Immature natural killer cell (primary cell): Measurements from ENCODE around the gene TSPAN11. TPM values are rescaled to one million over a fixed set of nuclear protein-coding genes. Genes with fewer than 3 reads are reported as not detected.
"Not testable (repeated sequence)": the region's sequence is repeated elsewhere in the genome, so short reads cannot be mapped to it uniquely, and the experiment has no call there.

Source experiments
- DNase-seq, 3 donors: peaks; one replicate each; pipeline ENCODE4 v3.0.0; 2022; ENCODE audit warnings: mixed read lengths in 1 of 3
- H3K27ac Mint-ChIP-seq, 6 donors: one replicate each; pipeline ENCODE4 v1.8.0; 2020; ENCODE audit warnings: mixed read lengths in 6 of 6, mild to moderate bottlenecking in 5 of 6, inconsistent platforms in 4 of 6, moderate library complexity in 3 of 6
- H3K27me3 Mint-ChIP-seq, 3 donors: one replicate each; pipeline ENCODE4 v1.8.0; 2020 to 2021; ENCODE audit warnings: low read depth in 3 of 3, mild to moderate bottlenecking in 3 of 3, mixed read lengths in 3 of 3, moderate library complexity in 3 of 3, inconsistent platforms in 1 of 3
- H3K36me3 Mint-ChIP-seq, 3 donors: one replicate each; pipeline ENCODE4 v1.8.0; 2020; ENCODE audit warnings: mixed read lengths in 3 of 3, inconsistent platforms in 2 of 3, mild to moderate bottlenecking in 2 of 3
- H3K4me1 Mint-ChIP-seq, 2 donors: one replicate each; pipeline ENCODE4 v1.8.0; 2020; ENCODE audit warnings: inconsistent platforms in 2 of 2, mild to moderate bottlenecking in 2 of 2, mixed read lengths in 2 of 2, moderate library complexity in 1 of 2
- H3K4me3 Mint-ChIP-seq, 5 donors: one replicate each; pipeline ENCODE4 v1.8.0; 2020; ENCODE audit warnings: mild to moderate bottlenecking in 5 of 5, mixed read lengths in 5 of 5, inconsistent platforms in 3 of 5, moderate library complexity in 3 of 5
- H3K9me3 Mint-ChIP-seq, 6 donors: one replicate each; pipeline ENCODE4 v1.8.0; 2020; ENCODE audit warnings: mild to moderate bottlenecking in 6 of 6, mixed read lengths in 6 of 6, inconsistent platforms in 4 of 6, moderate library complexity in 3 of 6
- polyA plus RNA-seq, 3 donors: library from polyadenylated mRNA; unstranded; fragments of 300-500 nt; fragmentation: Illumina TruSeq; gene quantifications; one replicate each; pipeline ENCODE4 v1.2.3, GENCODE V29; 2021

The TSPAN11 gene
- not detected for polyA plus RNA-seq

- DNase-seq, result no peak
- H3K9me3 Mint-ChIP-seq, result no peaks in the 10 kb centered on the region
- peaks cover 3 to 24% (median 12%) of the 10 kb centered on the region in 3 donors for H3K27me3 Mint-ChIP-seq
- no peaks in the 10 kb centered on the region for H3K36me3 Mint-ChIP-seq
- peaks cover 0 to 2% of the 10 kb centered on the region in 2 donors for H3K4me1 Mint-ChIP-seq
- no peak within 1 kb of the TSS for H3K27ac Mint-ChIP-seq
- peak within 1 kb of the TSS in 1 of 5 donors; percentile 9 for H3K4me3 Mint-ChIP-seq
Measured at GRCh38 chr12:30926243-30927221, at the start of gene TSPAN11. TSPAN11 (plus strand) TSS chr12:30926748; CDS start chr12:30953992, 27,244 bp downstream.

GRCh38 chr12:30877105-30877875, 49.3 kb upstream of the TSPAN11 start:
- H3K4me1 Mint-ChIP-seq, result no peaks in the 10 kb centered on the region
- DNase-seq, result no peak
- no peaks in the 10 kb centered on the region for H3K9me3 Mint-ChIP-seq
- peaks cover 5 to 20% (median 7%) of the 10 kb centered on the region in 3 donors for H3K27me3 Mint-ChIP-seq
- H3K27ac Mint-ChIP-seq, result no peak overlapping the region
- no peaks in the 10 kb centered on the region for H3K36me3 Mint-ChIP-seq
- no peak overlapping the region for H3K4me3 Mint-ChIP-seq

- no peak for DNase-seq
Measured at GRCh38 chr12:30878024-30878423, 48.5 kb upstream of the TSPAN11 start.

GRCh38 chr12:30880061-30880460, 46.5 kb upstream of the TSPAN11 start:
- Mint-ChIP-seq H3K9me3 (peaks cover 0 to 4% (median 0%) of the 10 kb centered on the region in 6 donors), H3K27ac (no peak overlapping the region), H3K4me1 (no peaks in the 10 kb centered on the region), H3K27me3 (peaks cover 4 to 20% (median 5%) of the 10 kb centered on the region in 3 donors), H3K36me3 (no peaks in the 10 kb centered on the region), H3K4me3 (no peak overlapping the region)
- no peak for DNase-seq

More at GRCh38 chr12:30878024-30878423, 48.5 kb upstream of the TSPAN11 start:
- H3K4me3 Mint-ChIP-seq, result no peak overlapping the region
- H3K27ac Mint-ChIP-seq, result no peak overlapping the region
- H3K4me1 Mint-ChIP-seq, result no peaks in the 10 kb centered on the region
- no peaks in the 10 kb centered on the region for H3K9me3 Mint-ChIP-seq
- no peaks in the 10 kb centered on the region for H3K36me3 Mint-ChIP-seq
- peaks cover 5 to 20% (median 7%) of the 10 kb centered on the region in 3 donors for H3K27me3 Mint-ChIP-seq

GRCh38 chr12:30880813-30881212, 45.7 kb upstream of the TSPAN11 start:
- Mint-ChIP-seq H3K4me1 (no peaks in the 10 kb centered on the region), H3K9me3 (peaks cover 0 to 4% (median 0%) of the 10 kb centered on the region in 6 donors), H3K36me3 (no peaks in the 10 kb centered on the region), H3K27me3 (peaks cover 3 to 18% (median 5%) of the 10 kb centered on the region in 3 donors), H3K4me3 (no peak overlapping the region), H3K27ac (no peak overlapping the region)
- no peak for DNase-seq

GRCh38 chr12:30882706-30883105, 43.8 kb upstream of the TSPAN11 start:
- peaks cover 1 to 20% (median 14%) of the 10 kb centered on the region in 6 donors for H3K9me3 Mint-ChIP-seq
- H3K4me3 Mint-ChIP-seq, result no peak overlapping the region
- H3K36me3 Mint-ChIP-seq, result peaks cover 0 to 5% (median 0%) of the 10 kb centered on the region in 3 donors
- H3K27ac Mint-ChIP-seq, result no peak overlapping the region
- peaks cover 3 to 5% (median 5%) of the 10 kb centered on the region in 3 donors for H3K27me3 Mint-ChIP-seq
- H3K4me1 Mint-ChIP-seq, result no peaks in the 10 kb centered on the region
- no peak for DNase-seq

- Mint-ChIP-seq H3K36me3 (peaks cover 0 to 5% (median 0%) of the 10 kb centered on the region in 3 donors), H3K27me3 (peaks cover 2 to 5% (median 4%) of the 10 kb centered on the region in 3 donors), H3K27ac (no peak overlapping the region), H3K4me1 (no peaks in the 10 kb centered on the region), H3K9me3 (peaks cover 2 to 32% (median 18%) of the 10 kb centered on the region in 6 donors), H3K4me3 (no peak overlapping the region)
- no peak for DNase-seq
Measured at GRCh38 chr12:30884799-30885198, 41.7 kb upstream of the TSPAN11 start.

- DNase-seq, result no peak
- Mint-ChIP-seq H3K27ac (no peak overlapping the region), H3K4me3 (no peak overlapping the region), H3K4me1 (no peaks in the 10 kb centered on the region), H3K27me3 (peaks cover 1 to 7% (median 2%) of the 10 kb centered on the region in 3 donors), H3K9me3 (peaks cover 2 to 32% (median 18%) of the 10 kb centered on the region in 6 donors), H3K36me3 (peaks cover 0 to 5% (median 0%) of the 10 kb centered on the region in 3 donors)
Measured at GRCh38 chr12:30885321-30885720, 41.2 kb upstream of the TSPAN11 start.

- H3K4me3 Mint-ChIP-seq, result no peak overlapping the region
Measured at GRCh38 chr12:30887226-30887625, 39.3 kb upstream of the TSPAN11 start.

GRCh38 chr12:30888241-30888640, 38.3 kb upstream of the TSPAN11 start:
- Mint-ChIP-seq H3K27ac (no peak overlapping the region), H3K27me3 (peaks cover 0 to 6% (median 1%) of the 10 kb centered on the region in 3 donors), H3K4me3 (no peak overlapping the region), H3K4me1 (no peaks in the 10 kb centered on the region), H3K9me3 (peaks cover 5 to 32% (median 21%) of the 10 kb centered on the region in 6 donors), H3K36me3 (peaks cover 0 to 5% (median 0%) of the 10 kb centered on the region in 3 donors)
- DNase-seq, result no peak

More at GRCh38 chr12:30887226-30887625, 39.3 kb upstream of the TSPAN11 start:
- H3K9me3 Mint-ChIP-seq, result peaks cover 5 to 32% (median 20%) of the 10 kb centered on the region in 6 donors
- peaks cover 0 to 5% (median 0%) of the 10 kb centered on the region in 3 donors for H3K36me3 Mint-ChIP-seq
- peaks cover 0 to 4% (median 1%) of the 10 kb centered on the region in 3 donors for H3K27me3 Mint-ChIP-seq
- H3K27ac Mint-ChIP-seq, result no peak overlapping the region
- H3K4me1 Mint-ChIP-seq, result no peaks in the 10 kb centered on the region
- DNase-seq, result no peak

- H3K9me3 Mint-ChIP-seq, DNase-seq, H3K4me3 Mint-ChIP-seq, H3K27ac Mint-ChIP-seq, H3K4me1 Mint-ChIP-seq, H3K36me3 Mint-ChIP-seq, H3K27me3 Mint-ChIP-seq: not testable (repeated sequence)
Measured at GRCh38 chr12:30894531-30894930, 32.0 kb upstream of the TSPAN11 start.

- H3K9me3 Mint-ChIP-seq, result peaks cover 0 to 4% (median 0%) of the 10 kb centered on the region in 6 donors
- DNase-seq, result no peak
- H3K27ac Mint-ChIP-seq, result no peak overlapping the region
- no peaks in the 10 kb centered on the region for H3K36me3 Mint-ChIP-seq
- H3K27me3 Mint-ChIP-seq, result peaks cover 0 to 7% (median 3%) of the 10 kb centered on the region in 3 donors
- no peak overlapping the region for H3K4me3 Mint-ChIP-seq
- no peaks in the 10 kb centered on the region for H3K4me1 Mint-ChIP-seq
Measured at GRCh38 chr12:30896461-30896860, 30.1 kb upstream of the TSPAN11 start.

- Mint-ChIP-seq H3K27ac (no peak overlapping the region), H3K27me3 (peaks cover 0 to 3% (median 3%) of the 10 kb centered on the region in 3 donors), H3K9me3 (no peaks in the 10 kb centered on the region), H3K36me3 (no peaks in the 10 kb centered on the region), H3K4me1 (no peaks in the 10 kb centered on the region), H3K4me3 (no peak overlapping the region)
- DNase-seq, result no peak
Measured at GRCh38 chr12:30898846-30899245, 27.7 kb upstream of the TSPAN11 start.
